Heart right ventricle (tissue), 16 donors: Measurements from ENCODE around the gene LRP5. TPM values are rescaled to one million over a fixed set of nuclear protein-coding genes. Genes with fewer than 3 reads are reported as not detected.
"Not testable (repeated sequence)": the region's sequence is repeated elsewhere in the genome, so short reads cannot be mapped to it uniquely, and the experiment has no call there.

Source experiments
- ATAC-seq, 8 donors: fragments of 200-7000 bp; cut with Tn5 transposase; one replicate each; pipeline ENCODE4 v1.9.1; 2020; ENCODE audit warnings: mild to moderate bottlenecking in 8 of 8, moderate library complexity in 8 of 8, moderate number of reproducible peaks in 1 of 8
- DNase-seq, 2 donors: peaks; one replicate each; pipeline ENCODE4 v3.0.0-alpha.2; 2020
- H3K27ac ChIP-seq, 10 donors: fragments of 200-600 bp; sonication (generic) in 2 of 10; one replicate each; pipeline versions ENCODE4 v1.5.0 to v1.8.0; 2020 to 2022; ENCODE audit warnings: mild to moderate bottlenecking in 3 of 10
- H3K27me3 ChIP-seq, 7 donors: fragments of 200-600 bp; one replicate each; pipeline ENCODE4 v1.8.0; 2021 to 2022; ENCODE audit warnings: mild to moderate bottlenecking in 2 of 7
- H3K36me3 ChIP-seq, 9 donors: fragments of 200-600 bp; sonication (generic) in 1 of 9; one replicate each; pipeline versions ENCODE4 v1.5.0 to v1.8.0; 2020 to 2022; ENCODE audit warnings: mild to moderate bottlenecking in 2 of 9
- H3K4me1 ChIP-seq, 9 donors: fragments of 200-600 bp; sonication (generic) in 1 of 9; one replicate each; pipeline versions ENCODE4 v1.5.0 to v1.8.0; 2020 to 2022; ENCODE audit warnings: mild to moderate bottlenecking in 4 of 9
- H3K4me3 ChIP-seq, 10 donors: fragments of 200-600 bp; sonication (generic) in 2 of 10; one replicate each; pipeline versions ENCODE4 v1.5.0 to v1.8.0; 2020 to 2022; ENCODE audit warnings: mild to moderate bottlenecking in 7 of 10, moderate library complexity in 2 of 10
- H3K9me3 ChIP-seq, 11 donors: fragments of 200-600 bp in 10 of 11; sonication (generic) in 2 of 11; one replicate each; pipeline versions ENCODE4 v1.5.0 to v1.8.0; 2013 to 2022; ENCODE audit warnings: mild to moderate bottlenecking in 2 of 11, control low read depth in 1 of 11, moderate library complexity in 1 of 11
- CTCF ChIP-seq, 9 donors: fragments of 200-600 bp; sonication (generic) in 2 of 9; IDR thresholded peaks; one replicate each; pipeline versions ENCODE4 v1.5.0 to v1.8.0; 2021 to 2022; ENCODE audit warnings: antibody characterized with exemption in 9 of 9, mild to moderate bottlenecking in 5 of 9, moderate library complexity in 1 of 9
- WGBS, 2 donors: extraction: QIAGEN DNeasy Blood & Tissue Kit; methylation state at CpG; one replicate each; pipeline ENCODE4 v1.1.7; 2013; ENCODE audit warnings: inconsistent platforms in 1 of 2; 5-methylcytosine and 5-hydroxymethylcytosine counted together
- intact Hi-C, 10 donors: fragments of 100-400 bp; cut with DNase I; formaldehyde crosslinking; loops; one replicate each; pipeline versions ENCODE4 v1.11.1 to v1.14.2; 2022
- polyA plus RNA-seq, 2 donors: library from polyadenylated mRNA; stranded (reverse); fragments of 200-250 nt; gene quantifications; one replicate each; pipeline ENCODE4 v1.2.3, GENCODE V29; 2013
- total RNA-seq, 10 donors: library from RNA; stranded (reverse); fragmentation: NEBNext Ultra II Directional in 3 of 10; extraction: Animal tissue kit (Norgen Biotek cat#: 25700) in 3 of 10; gene quantifications; one replicate each; pipeline versions ENCODE4 v1.2.1 to v1.2.4, GENCODE V29; 2021 to 2023
- donor health status: Arrhythmogenic right ventricular cardiomyopathy.
- donor health status: ischemic (EF 13 %, LVEDD 7.1; RV severe dilation, severe dysfunction).
- donor health status: healthy with polysubstance abuse.
- donor health status: DM: no; HTN: yes; CAD: no.
- donor health status: DM: no; HTN: no; CAD: no.
- donor health status: ischemic (EF 25% LVEDD 6.9; RV normal size, moderate dysfunction).
- donor health status: ischemic (EF 25% LVEDD 5.7; RV mildly dilated, moderate dysfunction).
- donor health status: healthy.
- donor health status: DM: yes; HTN: yes; CAD: no.
- donor health status: Ischemic cardiomyopathy.
- donor health status: ischemic (EF 35%, LVEDD 5.7; RV mildly dilated, moderate dysfunction).
- donor health status: nonischemic (EF 11% LVEDD 7.7; RV severe dilation, severe dysfunction).
- donor health status: DM: yes; HTN: yes; CAD: no.
- donor health status: PGD.
- donor health status: ischemic (EF 29% LVEDD 5.4; RV normal size, mild dysfunction).
- donor health status: nonischemic (EF 23%, LVEDD 6.1; RV moderate dilation, normal function).

LRP5 gene
- total and polyA plus RNA-seq, 12 donors: 23.2 to 73.3 (median 46.3) TPM

GRCh38 chr11:68444566-68444965 is 132.2 kb downstream of the LRP5 start:
- H3K9me3 ChIP-seq: no peaks in the 10 kb centered on the region
- no peak for DNase-seq
- H3K4me1 ChIP-seq: peaks cover 0 to 10% (median 0%) of the 10 kb centered on the region in 9 donors
- ATAC-seq: no peak
- no peak for TF ChIP-seq CTCF (IDR thresholded peaks at IDR 0.05)
- 62 to 68% methylated on average over 6 of the region's 6 CpGs for WGBS, 2 donors
- H3K4me3 ChIP-seq: no peak overlapping the region
- no peak overlapping the region for H3K27ac ChIP-seq
- H3K36me3 ChIP-seq: peaks cover 0 to 86% (median 18%) of the 10 kb centered on the region in 9 donors
- no peaks in the 10 kb centered on the region for H3K27me3 ChIP-seq
- intact Hi-C loops: loop anchor here in 5 of 10 donors (10.0 kb wide), 4 partner anchors 60 to 180 kb away; no protein-coding TSS in a partner anchor

GRCh38 chr11:68445531-68446035 is 133.2 kb downstream of the LRP5 start:
- WGBS, 2 donors: 81 to 86% methylated on average over 11 of the region's 11 CpGs
- Histone ChIP-seq H3K36me3 (peaks cover 0 to 81% (median 15%) of the 10 kb centered on the region in 9 donors), H3K27ac (no peak overlapping the region), H3K9me3 (no peaks in the 10 kb centered on the region), H3K27me3 (no peaks in the 10 kb centered on the region), H3K4me1 (peaks cover 0 to 10% (median 0%) of the 10 kb centered on the region in 9 donors), H3K4me3 (no peak overlapping the region)
- no peak for DNase-seq
- ATAC-seq: peak in 1 of 8 donors; percentile 8
- intact Hi-C loops: loop anchor here (2.0 to 10.0 kb wide), 9 partner anchors 61 to 189 kb away; no protein-coding TSS in a partner anchor
- no peak for TF ChIP-seq CTCF (IDR thresholded peaks at IDR 0.05)

- DNase-seq (peak in 1 of 2 donors; percentile 11), ATAC-seq (peak in 4 of 8 donors; percentile 9 to 28 (median 12))
- H3K36me3 ChIP-seq: peaks cover 0 to 75% (median 15%) of the 10 kb centered on the region in 9 donors
- no peaks in the 10 kb centered on the region for H3K27me3 ChIP-seq
- no peaks in the 10 kb centered on the region for H3K9me3 ChIP-seq
- intact Hi-C loops: loop anchor here (2.0 to 10.0 kb wide), 9 partner anchors 61 to 189 kb away; no protein-coding TSS in a partner anchor
- 86 to 89% methylated on average over 18 of the region's 18 CpGs for WGBS, 2 donors
- H3K27ac ChIP-seq: peak overlapping the region in 1 of 10 donors; percentile 13
- TF ChIP-seq CTCF (IDR thresholded peaks at IDR 0.05): no peak
- H3K4me3 ChIP-seq: no peak overlapping the region
- peaks cover 0 to 10% (median 0%) of the 10 kb centered on the region in 9 donors for H3K4me1 ChIP-seq
Observed at GRCh38 chr11:68446046-68446725, 133.8 kb downstream of the LRP5 start.

GRCh38 chr11:68447015-68447801 is 134.8 kb downstream of the LRP5 start:
- no peak overlapping the region for H3K4me3 ChIP-seq
- peaks cover 0 to 10% (median 0%) of the 10 kb centered on the region in 9 donors for H3K4me1 ChIP-seq
- H3K27ac ChIP-seq: peak overlapping the region in 2 of 10 donors; percentile 9 to 13
- H3K36me3 ChIP-seq: peaks cover 0 to 65% (median 10%) of the 10 kb centered on the region in 9 donors
- WGBS, 2 donors: 47 to 48% methylated on average over 25 of the region's 25 CpGs
- intact Hi-C loops: loop anchor here (1.0 to 10.0 kb wide), 10 partner anchors 62 to 190 kb away; no protein-coding TSS in a partner anchor
- H3K27me3 ChIP-seq: no peaks in the 10 kb centered on the region
- peak; percentile 88 to 98 (median 96) for TF ChIP-seq CTCF (IDR thresholded peaks at IDR 0.05)
- peak; percentile 74 to 83 for DNase-seq
- H3K9me3 ChIP-seq: no peaks in the 10 kb centered on the region
- ATAC-seq: peak; percentile 88 to 95 (median 91)

GRCh38 chr11:68447914-68448313 is 135.5 kb downstream of the LRP5 start:
- not testable (repeated sequence) for ATAC-seq, DNase-seq, H3K4me3 ChIP-seq, H3K9me3 ChIP-seq, H3K27me3 ChIP-seq, H3K27ac ChIP-seq
- H3K36me3 ChIP-seq: peaks cover 0 to 58% (median 6%) of the 10 kb centered on the region in 9 donors
- 80 to 83% methylated on average over 6 of the region's 6 CpGs for WGBS, 2 donors
- intact Hi-C loops: loop anchor here (1.0 to 10.0 kb wide), 10 partner anchors 63 to 191 kb away; no protein-coding TSS in a partner anchor
- H3K4me1 ChIP-seq: peaks cover 0 to 10% (median 0%) of the 10 kb centered on the region in 9 donors
